A549 (cell line): ENCODE results near the gene PRICKLE4.

ENCODE experiments used
- CEBPB ChIP-seq, 2 experiments: fragments of >200 bp in 1 of 2; sonication (Bioruptor Twin) in 1 of 2; formaldehyde crosslinking in 1 of 2; IDR thresholded peaks; 2 replicates each; pipeline ENCODE4 v1.6.1; 2012 to 2016
- ESRRA ChIP-seq: fragments of 150-350 bp; IDR thresholded peaks from 2 replicates; pipeline ENCODE4 v1.6.1; 2014; ENCODE audit warnings: mild to moderate bottlenecking, low read length, borderline replicate concordance
- POLR2AphosphoS2 ChIP-seq: conservative IDR thresholded peaks from 2 replicates; pipeline ENCODE4 v1.6.1; 2012; ENCODE audit warnings: low read length, improper control_type of control experiment, inconsistent platforms
- TF ChIP-seq, protein P1 (sequence below): IDR thresholded peaks from 2 replicates; pipeline ENCODE4 v1.6.1; 2012
- TF ChIP-seq, protein P2 (sequence below): fragments of >200 bp; sonication (Bioruptor Twin); formaldehyde crosslinking; IDR thresholded peaks from 3 replicates; pipeline ENCODE4 v1.5.1; 2016

DNA sequence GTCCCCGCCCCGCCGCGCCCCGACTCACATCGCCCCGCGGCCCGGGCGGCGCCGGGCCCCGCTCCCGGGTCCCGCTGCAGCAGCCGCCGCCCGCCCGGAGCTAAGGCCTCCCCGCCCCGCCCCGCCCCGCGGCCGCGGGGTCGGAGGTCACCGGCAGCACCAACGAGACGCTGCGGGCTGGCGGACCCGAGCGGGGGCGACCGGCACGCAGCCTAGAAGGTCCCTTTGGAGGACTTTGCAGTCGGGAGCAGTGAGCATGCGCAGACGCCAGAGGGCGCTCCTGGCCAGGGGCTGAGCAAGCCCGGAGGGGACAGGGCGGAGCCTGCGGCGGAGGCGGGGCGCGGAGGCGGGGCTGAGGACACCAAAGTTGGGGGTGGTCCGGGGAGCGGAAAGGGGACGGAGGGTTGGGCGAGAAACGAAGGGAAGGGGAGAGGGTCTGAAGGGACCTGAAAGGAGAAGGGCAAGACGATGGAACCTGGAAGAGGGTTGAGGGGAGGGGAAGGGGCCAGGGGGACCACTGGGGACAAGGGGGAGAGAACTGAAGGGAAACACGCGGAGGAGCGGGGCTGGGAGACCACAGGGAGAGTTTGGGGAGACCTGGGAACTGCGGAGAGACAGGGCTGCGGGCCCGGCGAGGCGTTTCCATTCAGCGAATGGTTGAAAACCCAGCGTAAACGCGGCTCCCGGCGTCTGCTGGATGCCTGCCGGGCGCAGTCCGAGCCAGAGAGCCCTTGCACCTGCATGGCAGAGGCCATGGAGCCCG lies 613 bp upstream of the PRICKLE4 start, which contains the start of gene FRS3:
- TF ChIP-seq CEBPB (IDR thresholded peaks at IDR 0.05) (no peak), ESRRA (no peak), POLR2AphosphoS2 (no peak)
- TF ChIP-seq, protein P1, sequence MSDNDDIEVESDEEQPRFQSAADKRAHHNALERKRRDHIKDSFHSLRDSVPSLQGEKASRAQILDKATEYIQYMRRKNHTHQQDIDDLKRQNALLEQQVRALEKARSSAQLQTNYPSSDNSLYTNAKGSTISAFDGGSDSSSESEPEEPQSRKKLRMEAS, result peak; percentile 52; the same call in 1 of the 2 replicates
- TF ChIP-seq, protein P2, sequence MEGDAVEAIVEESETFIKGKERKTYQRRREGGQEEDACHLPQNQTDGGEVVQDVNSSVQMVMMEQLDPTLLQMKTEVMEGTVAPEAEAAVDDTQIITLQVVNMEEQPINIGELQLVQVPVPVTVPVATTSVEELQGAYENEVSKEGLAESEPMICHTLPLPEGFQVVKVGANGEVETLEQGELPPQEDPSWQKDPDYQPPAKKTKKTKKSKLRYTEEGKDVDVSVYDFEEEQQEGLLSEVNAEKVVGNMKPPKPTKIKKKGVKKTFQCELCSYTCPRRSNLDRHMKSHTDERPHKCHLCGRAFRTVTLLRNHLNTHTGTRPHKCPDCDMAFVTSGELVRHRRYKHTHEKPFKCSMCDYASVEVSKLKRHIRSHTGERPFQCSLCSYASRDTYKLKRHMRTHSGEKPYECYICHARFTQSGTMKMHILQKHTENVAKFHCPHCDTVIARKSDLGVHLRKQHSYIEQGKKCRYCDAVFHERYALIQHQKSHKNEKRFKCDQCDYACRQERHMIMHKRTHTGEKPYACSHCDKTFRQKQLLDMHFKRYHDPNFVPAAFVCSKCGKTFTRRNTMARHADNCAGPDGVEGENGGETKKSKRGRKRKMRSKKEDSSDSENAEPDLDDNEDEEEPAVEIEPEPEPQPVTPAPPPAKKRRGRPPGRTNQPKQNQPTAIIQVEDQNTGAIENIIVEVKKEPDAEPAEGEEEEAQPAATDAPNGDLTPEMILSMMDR, result peak; percentile 82
